ENCODE measurements around the gene PPP1R12C.

The PPP1R12C gene

DNA sequence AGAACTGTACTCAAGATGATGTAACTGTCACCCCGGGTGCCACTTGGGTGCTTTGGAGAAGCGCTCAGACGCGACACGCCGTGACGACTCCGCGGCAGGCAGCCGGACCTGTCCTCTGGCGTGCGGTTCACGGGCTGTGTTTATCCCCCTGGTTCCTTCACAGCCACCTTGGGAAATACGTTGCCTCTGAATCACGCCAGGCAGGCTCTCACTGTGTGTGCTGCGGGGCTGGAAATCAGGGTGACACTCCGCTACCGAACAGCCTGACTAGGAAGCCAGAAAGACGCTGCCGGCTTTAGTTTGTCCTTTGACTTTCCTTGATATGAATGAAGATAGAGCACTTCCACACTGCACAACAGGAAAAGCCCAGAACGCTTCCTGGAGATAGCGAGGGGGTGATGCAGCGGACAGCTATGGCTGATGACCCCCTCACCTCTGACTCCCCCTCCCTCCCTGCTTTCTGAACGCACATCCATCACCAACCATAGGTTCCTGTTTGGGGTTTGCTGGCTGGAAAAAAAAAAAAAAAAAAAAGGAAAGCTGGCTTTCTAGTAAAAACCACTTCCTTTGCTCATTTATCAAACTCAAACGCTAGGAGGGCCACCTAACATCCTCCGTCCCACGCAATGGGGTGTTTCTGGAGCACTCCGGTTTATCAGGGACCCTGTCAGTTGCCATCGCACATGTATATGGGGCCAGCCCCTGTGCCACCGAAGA is 75.7 kb downstream of the PPP1R12C start:
- Histone ChIP-seq H3K27ac (ENCODE audit: low read length) (no peak overlapping the region), H3K4me3 (ENCODE audit: low read length) (no peak overlapping the region), H3K9ac (ENCODE audit: low read depth, low read length) (no peak overlapping the region), H3K9me3 (ENCODE audit: insufficient read depth, low read depth, low read length) (no peaks in the 10 kb centered on the region), H3K36me3 (ENCODE audit: insufficient read depth, low read depth, low read length) (peaks cover 38% of the 10 kb centered on the region), H3K4me1 (ENCODE audit: insufficient read depth, low read length) (no peaks in the 10 kb centered on the region), H3K27me3 (ENCODE audit: insufficient read depth, low read length) (no peaks in the 10 kb centered on the region)

GRCh38 chr19:55041244-55041626 is 76.2 kb downstream of the PPP1R12C start:
- no peak overlapping the region for H3K9ac ChIP-seq (ENCODE audit: low read depth, low read length)
- no peak overlapping the region for H3K27ac ChIP-seq (ENCODE audit: low read length)
- no peaks in the 10 kb centered on the region for H3K4me1 ChIP-seq (ENCODE audit: insufficient read depth, low read length)
- no peaks in the 10 kb centered on the region for H3K9me3 ChIP-seq (ENCODE audit: insufficient read depth, low read depth, low read length)
- H3K27me3 ChIP-seq (ENCODE audit: insufficient read depth, low read length): no peaks in the 10 kb centered on the region
- peaks cover 34% of the 10 kb centered on the region for H3K36me3 ChIP-seq (ENCODE audit: insufficient read depth, low read depth, low read length)
- H3K4me3 ChIP-seq (ENCODE audit: low read length): no peak overlapping the region
